BLaER1 treated with 17β-estradiol and CSF1 and Interleukin-3, amounts not matched to agents 10 nM and 100 nM (cell line): ENCODE data around the gene RBMS1.
A peak's percentile ranks its signal among the peaks of the same experiment; 100 is the strongest.
"Not testable (repeated sequence)": the region's sequence is repeated elsewhere in the genome, so short reads cannot be mapped to it uniquely, and the experiment has no call there.

Source experiments
- H3K27ac ChIP-seq, 11 experiments: shearing (Covaris generic); formaldehyde crosslinking; 2 replicates each; pipeline ENCODE4 v1.8.1; 2022
- H3K27me3 ChIP-seq, 11 experiments: shearing (Covaris generic); formaldehyde crosslinking; 2 replicates each; pipeline ENCODE4 v1.8.1; 2022
- H3K36me3 ChIP-seq, 11 experiments: shearing (Covaris generic); formaldehyde crosslinking; 2 replicates each; pipeline ENCODE4 v1.8.1; 2022
- H3K4me1 ChIP-seq, 10 experiments: shearing (Covaris generic); formaldehyde crosslinking; 2 replicates each; pipeline ENCODE4 v1.8.1; 2022
- H3K4me2 ChIP-seq, 11 experiments: shearing (Covaris generic); formaldehyde crosslinking; 2 replicates each; pipeline ENCODE4 v1.8.1; 2022
- H3K4me3 ChIP-seq, 10 experiments: shearing (Covaris generic); formaldehyde crosslinking; 2 replicates each; pipeline ENCODE4 v1.8.1; 2022
- H3K9ac ChIP-seq, 11 experiments: shearing (Covaris generic); formaldehyde crosslinking; 2 replicates each; pipeline ENCODE4 v1.8.1; 2022
- H3K9me3 ChIP-seq, 11 experiments: shearing (Covaris generic); formaldehyde crosslinking; replicated peaks in 1 of 11; 2 replicates each; pipeline ENCODE4 v1.8.1; 2022
- H4K20me1 ChIP-seq, 11 experiments: shearing (Covaris generic); formaldehyde crosslinking; 2 replicates each; pipeline ENCODE4 v1.8.1; 2022
- Cebpa-rat ChIP-seq, 11 experiments: shearing (Covaris generic); IDR thresholded peaks; 2 replicates each; pipeline ENCODE4 v1.8.1; 2022

The RBMS1 gene

DNA sequence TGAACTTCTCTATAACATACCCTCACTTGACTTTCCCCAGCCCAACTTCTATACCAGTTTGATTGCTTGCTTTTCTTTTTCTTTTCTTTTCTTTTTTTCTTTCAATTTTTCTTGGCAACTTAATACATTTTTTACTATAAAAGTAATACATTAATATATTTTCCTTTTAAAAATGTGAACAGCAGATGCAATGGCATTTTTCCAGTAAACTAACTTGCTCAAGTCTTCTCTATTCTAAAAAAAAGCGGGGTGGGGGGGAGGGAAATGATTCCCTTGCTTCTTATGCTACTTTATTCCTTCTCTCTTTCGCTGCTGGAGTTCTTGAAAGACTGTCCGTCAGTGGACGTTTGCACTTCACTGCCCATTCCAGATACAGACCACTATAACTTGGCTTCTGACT, 70.5 kb downstream of the RBMS1 start:
- no peak overlapping the region for H3K4me2 ChIP-seq
- H3K9ac ChIP-seq = no peak overlapping the region

DNA sequence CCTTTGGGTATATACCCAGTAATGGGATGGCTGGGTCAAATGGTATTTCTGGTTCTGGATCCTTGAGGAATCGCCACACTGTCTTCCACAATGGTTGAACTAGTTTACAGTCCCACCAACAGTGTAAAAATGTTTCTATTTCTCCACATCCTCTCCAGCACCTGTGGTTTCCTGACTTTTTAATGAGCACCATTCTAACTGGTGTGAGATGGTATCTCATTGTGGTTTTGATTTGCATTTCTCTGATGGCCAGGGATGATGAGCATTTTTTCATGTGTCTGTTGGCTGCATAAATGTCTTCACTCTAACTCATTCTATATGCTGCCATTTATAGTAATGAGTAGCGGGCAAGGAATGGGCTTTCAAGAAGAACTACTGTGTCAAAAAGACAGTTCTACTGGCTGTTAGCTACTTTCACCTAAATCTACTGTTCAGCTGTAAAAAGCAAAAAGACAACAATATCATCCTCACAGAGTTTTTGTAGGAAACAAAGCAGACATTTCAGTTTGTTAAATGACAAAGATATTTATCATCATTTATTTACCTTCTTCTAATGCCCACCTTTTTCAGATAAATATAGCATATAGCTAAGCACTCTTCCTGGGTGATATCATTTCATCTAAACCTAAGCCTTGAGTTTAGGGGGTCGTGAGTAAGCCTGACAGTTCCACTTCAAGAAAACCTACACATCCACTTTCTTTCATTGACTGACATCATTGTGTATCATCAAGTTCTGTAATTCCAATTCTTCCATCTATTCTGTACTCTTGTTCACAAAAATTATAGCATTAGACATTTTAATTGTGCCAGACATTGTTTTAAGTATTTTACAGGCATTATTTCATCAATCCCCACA, 71.7 kb downstream of the RBMS1 start:
- H3K27me3 ChIP-seq, H3K9ac ChIP-seq, H4K20me1 ChIP-seq, H3K9me3 ChIP-seq, H3K27ac ChIP-seq, H3K36me3 ChIP-seq, H3K4me3 ChIP-seq: not testable (repeated sequence)
- Histone ChIP-seq H3K4me2 (peak overlapping the region in 4 of 11 experiments; percentile 1 to 26 (median 12); a peak in 5 of 22 replicates), H3K4me1 (peaks cover 9 to 30% (median 19%) of the 10 kb centered on the region in 10 experiments)

More for the DNA sequence above, 70.5 kb downstream of the RBMS1 start:
- TF ChIP-seq Cebpa-rat (IDR thresholded peaks at IDR 0.05) = no peak
- no peak overlapping the region for H3K4me3 ChIP-seq
- H3K27me3 ChIP-seq = no peaks in the 10 kb centered on the region
- H3K27ac ChIP-seq = no peak overlapping the region
- 0 out of 22 replicates have a peak, but pooled peaks cover 0 to 5% (median 0%) of the 10 kb centered on the region in 11 experiments for H3K9me3 ChIP-seq
- peaks cover 14 to 42% (median 30%) of the 10 kb centered on the region in 10 experiments for H3K4me1 ChIP-seq
- no peaks in the 10 kb centered on the region for H4K20me1 ChIP-seq
- no peaks in the 10 kb centered on the region for H3K36me3 ChIP-seq

DNA sequence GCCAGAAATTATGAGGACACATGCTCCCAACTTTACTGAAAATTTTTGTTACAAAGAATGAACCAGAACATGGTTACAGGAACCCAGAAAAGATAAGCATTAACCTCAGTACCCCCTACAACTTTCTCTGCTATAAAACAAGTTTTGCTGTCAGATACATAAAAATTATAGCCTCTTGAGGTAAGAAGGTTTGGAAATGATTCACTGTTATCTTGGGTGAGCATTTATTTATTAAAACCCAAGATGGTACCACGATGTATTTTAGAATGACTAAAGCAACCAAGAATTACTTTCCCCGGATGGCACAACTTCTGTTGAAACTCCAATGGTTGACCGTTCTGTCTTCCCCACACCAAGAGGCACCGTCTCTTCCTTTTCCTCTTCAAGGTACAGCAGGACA, 72.9 kb downstream of the RBMS1 start:
- Histone ChIP-seq H3K36me3 (no peaks in the 10 kb centered on the region), H3K9me3 (0 out of 22 replicates have a peak, but pooled peaks cover 0 to 5% (median 0%) of the 10 kb centered on the region in 11 experiments), H3K27ac (no peak overlapping the region), H3K4me2 (peak overlapping the region in 7 of 11 experiments; percentile 2 to 44 (median 16); a peak in 4 of 22 replicates), H3K9ac (no peak overlapping the region), H3K4me1 (peaks cover 4 to 21% (median 9%) of the 10 kb centered on the region in 10 experiments; a peak in 16 of 20 replicates), H4K20me1 (no peaks in the 10 kb centered on the region), H3K27me3 (no peaks in the 10 kb centered on the region), H3K4me3 (no peak overlapping the region)
- TF ChIP-seq Cebpa-rat (IDR thresholded peaks at IDR 0.05) = no peak

DNA sequence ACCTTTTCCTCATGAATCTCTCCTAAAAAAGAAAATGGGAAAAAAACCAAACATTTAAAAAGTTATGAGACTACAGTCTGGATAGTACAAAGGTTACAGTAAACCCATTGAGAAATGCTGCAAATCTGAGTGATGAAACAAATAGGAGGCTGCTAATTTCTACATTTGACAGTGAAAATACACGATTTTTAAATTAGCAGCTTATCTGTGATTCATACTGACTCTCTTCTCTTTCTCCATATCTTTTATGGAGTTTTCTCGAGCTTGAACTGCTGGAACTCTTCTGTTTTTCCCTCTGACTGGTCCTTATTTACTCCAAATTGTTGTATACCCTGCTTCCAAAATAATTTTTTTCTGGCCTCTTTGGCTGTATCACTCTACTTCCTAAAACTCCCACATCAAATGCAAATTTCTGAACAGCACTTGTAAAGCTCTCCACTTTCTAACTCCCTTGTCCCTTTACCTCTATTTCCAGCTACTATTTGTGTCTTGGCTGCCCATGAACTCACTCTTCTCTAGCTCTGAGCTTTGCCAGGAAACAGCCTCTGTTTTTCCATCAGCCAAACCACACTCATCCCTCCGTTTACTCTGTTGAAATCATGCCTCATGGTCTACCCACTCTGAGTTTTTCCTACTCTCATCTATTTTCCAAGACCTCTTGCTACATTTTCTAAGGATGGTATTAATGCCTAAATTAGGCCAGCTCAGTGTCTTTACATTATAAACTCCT, 73.7 kb downstream of the RBMS1 start:
- Histone ChIP-seq H3K4me2 (peak overlapping the region in 9 of 11 experiments; percentile 2 to 44 (median 16); a peak in 9 of 22 replicates), H3K4me3 (no peak overlapping the region)

DNA sequence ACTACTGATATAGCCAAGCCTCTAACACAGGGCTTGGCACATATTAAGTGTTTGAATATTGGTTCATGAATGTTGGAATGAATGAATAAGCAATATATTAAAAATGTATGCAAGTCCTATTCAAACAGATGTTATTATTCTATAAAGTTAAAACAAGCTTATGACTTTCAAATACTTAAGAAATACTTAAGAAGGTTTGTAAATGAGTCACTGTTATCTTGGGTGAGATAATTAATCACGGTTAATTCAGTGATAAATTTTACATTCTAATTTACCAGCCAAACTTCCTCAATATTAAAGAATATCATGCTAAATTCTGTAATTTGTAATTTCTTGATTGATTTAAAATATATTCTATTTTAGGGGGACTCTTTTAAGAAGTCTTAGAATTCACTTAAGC, 74.8 kb downstream of the RBMS1 start:
- H3K4me3 ChIP-seq = no peak overlapping the region
- H3K4me2 ChIP-seq = no peak overlapping the region
- H3K36me3 ChIP-seq = no peaks in the 10 kb centered on the region
- H3K4me1 ChIP-seq = peaks cover 4 to 17% (median 8%) of the 10 kb centered on the region in 10 experiments; a peak in 14 of 20 replicates
- 0 out of 22 replicates have a peak, but pooled peaks cover 0 to 3% (median 0%) of the 10 kb centered on the region in 11 experiments for H3K9me3 ChIP-seq
- H4K20me1 ChIP-seq = no peaks in the 10 kb centered on the region
- H3K27me3 ChIP-seq = no peaks in the 10 kb centered on the region
- no peak overlapping the region for H3K27ac ChIP-seq
- H3K9ac ChIP-seq = no peak overlapping the region
- no peak for TF ChIP-seq Cebpa-rat (IDR thresholded peaks at IDR 0.05)

More for the DNA sequence above, 73.7 kb downstream of the RBMS1 start:
- no peak overlapping the region; a peak in 1 of 22 replicates for H3K9ac ChIP-seq
- no peak for TF ChIP-seq Cebpa-rat (IDR thresholded peaks at IDR 0.05)
- no peaks in the 10 kb centered on the region for H3K27me3 ChIP-seq
- H4K20me1 ChIP-seq = no peaks in the 10 kb centered on the region
- 0 out of 22 replicates have a peak, but pooled peaks cover 0 to 5% (median 0%) of the 10 kb centered on the region in 11 experiments for H3K9me3 ChIP-seq
- H3K4me1 ChIP-seq = peaks cover 4 to 17% (median 8%) of the 10 kb centered on the region in 10 experiments; a peak in 14 of 20 replicates
- no peak overlapping the region for H3K27ac ChIP-seq
- no peaks in the 10 kb centered on the region for H3K36me3 ChIP-seq

DNA sequence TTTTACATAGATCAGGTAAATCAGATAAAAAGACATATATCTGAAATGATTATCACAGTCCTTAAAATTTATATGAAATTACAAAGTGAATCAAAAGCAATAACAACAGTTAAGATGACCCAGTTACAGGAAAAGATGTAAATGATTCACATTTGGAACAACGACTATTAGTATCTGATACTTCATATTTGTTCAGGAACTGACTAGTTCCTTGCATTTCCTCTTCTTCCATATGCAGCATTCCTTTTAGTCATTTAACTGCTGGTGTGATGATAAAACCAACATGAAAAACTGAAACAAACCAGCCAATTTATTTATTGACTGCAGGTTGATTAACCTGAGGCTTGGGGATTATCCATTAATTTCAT, 75.2 kb downstream of the RBMS1 start:
- no peaks in the 10 kb centered on the region for H4K20me1 ChIP-seq
- no peak overlapping the region for H3K27ac ChIP-seq
- TF ChIP-seq Cebpa-rat (IDR thresholded peaks at IDR 0.05) = no peak
- no peak overlapping the region for H3K9ac ChIP-seq
- H3K4me1 ChIP-seq = peaks cover 4 to 17% (median 8%) of the 10 kb centered on the region in 10 experiments; a peak in 14 of 20 replicates
- no peak overlapping the region for H3K4me3 ChIP-seq
- H3K9me3 ChIP-seq = no peaks in the 10 kb centered on the region
- H3K27me3 ChIP-seq = no peaks in the 10 kb centered on the region
- H3K36me3 ChIP-seq = no peaks in the 10 kb centered on the region
- H3K4me2 ChIP-seq = no peak overlapping the region

DNA sequence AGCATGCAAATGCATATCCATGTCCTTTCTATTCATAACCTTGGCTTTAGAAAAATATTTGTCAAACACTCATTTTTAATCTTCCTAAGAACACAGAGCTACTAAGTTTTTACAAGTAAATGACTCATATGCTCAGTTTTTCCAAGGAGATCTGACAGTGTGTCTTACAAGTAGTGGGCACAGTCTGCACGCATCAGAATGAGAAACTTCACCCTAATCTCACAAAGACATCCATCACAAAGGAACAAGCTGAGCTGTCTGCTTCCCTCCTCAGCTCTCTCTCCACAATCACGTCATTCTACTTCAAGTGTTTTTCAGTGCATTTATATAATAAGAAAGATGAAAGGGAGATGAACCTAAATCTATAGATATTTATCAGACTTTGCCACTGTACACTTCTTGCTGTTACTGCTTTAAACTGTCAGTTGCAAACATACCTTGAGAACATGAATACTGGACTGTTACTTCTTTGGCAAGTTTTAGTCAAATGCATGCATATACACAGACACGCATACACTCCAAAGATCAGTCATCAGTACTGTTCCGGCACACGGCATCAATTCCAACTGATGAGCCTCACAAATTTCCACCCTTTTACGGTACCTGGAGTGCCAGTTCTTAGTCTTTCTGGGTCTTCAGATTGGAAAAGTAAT, 75.7 kb downstream of the RBMS1 start:
- Histone ChIP-seq H3K36me3 (no peaks in the 10 kb centered on the region), H3K27ac (no peak overlapping the region), H3K9me3 (no peaks in the 10 kb centered on the region), H3K4me2 (no peak overlapping the region), H3K4me3 (no peak overlapping the region), H3K4me1 (peaks cover 4 to 17% (median 8%) of the 10 kb centered on the region in 10 experiments; a peak in 14 of 20 replicates), H3K9ac (no peak overlapping the region), H3K27me3 (no peaks in the 10 kb centered on the region), H4K20me1 (no peaks in the 10 kb centered on the region)
- TF ChIP-seq Cebpa-rat (IDR thresholded peaks at IDR 0.05) = no peak

DNA sequence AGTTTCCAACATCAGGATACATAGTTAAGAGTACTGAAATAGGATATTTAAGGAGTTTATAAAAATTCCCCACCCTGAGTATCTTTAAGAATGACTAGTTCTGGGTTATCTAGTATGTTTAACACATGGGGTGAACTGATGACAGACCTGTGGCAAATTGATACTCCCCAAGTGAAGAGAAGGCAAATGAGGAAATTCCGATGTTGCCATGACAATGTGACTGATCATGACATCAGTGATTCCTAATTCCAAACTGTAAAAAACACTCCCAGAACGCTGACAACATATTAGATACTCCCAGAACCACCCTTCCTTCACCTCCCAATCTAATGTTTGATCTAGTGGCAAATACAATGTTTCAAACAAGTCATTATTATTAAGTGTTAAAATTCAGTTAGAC, 77.6 kb downstream of the RBMS1 start:
- Histone ChIP-seq H3K36me3 (no peaks in the 10 kb centered on the region), H3K9me3 (no peaks in the 10 kb centered on the region), H3K4me3 (no peak overlapping the region), H3K9ac (no peak overlapping the region), H3K27me3 (no peaks in the 10 kb centered on the region), H4K20me1 (no peaks in the 10 kb centered on the region), H3K4me2 (no peak overlapping the region), H3K4me1 (peaks cover 13 to 33% (median 23%) of the 10 kb centered on the region in 10 experiments), H3K27ac (no peak overlapping the region)
- TF ChIP-seq Cebpa-rat (IDR thresholded peaks at IDR 0.05) = no peak

DNA sequence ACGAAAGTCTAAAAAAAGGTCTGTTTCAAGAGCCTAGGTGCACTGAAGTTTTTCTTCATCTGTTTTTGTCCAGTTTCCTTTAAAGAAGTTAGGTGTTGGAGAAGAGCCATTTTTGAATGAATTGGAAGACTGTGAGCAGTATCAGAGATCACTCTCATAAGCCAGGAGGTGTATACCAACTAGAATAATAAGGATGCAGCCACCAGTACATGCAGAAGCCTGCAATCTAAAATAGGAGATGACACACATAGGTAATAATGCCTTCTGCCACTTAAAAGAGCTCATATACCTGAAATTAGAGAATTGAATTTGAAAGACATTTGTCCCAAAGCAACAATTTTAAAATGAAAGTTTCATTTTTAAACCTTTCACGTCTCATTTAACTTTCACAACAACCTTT, 81.7 kb downstream of the RBMS1 start:
- H4K20me1 ChIP-seq = no peaks in the 10 kb centered on the region
- H3K27me3 ChIP-seq = no peaks in the 10 kb centered on the region
- peaks cover 35 to 47% (median 40%) of the 10 kb centered on the region in 10 experiments for H3K4me1 ChIP-seq
- TF ChIP-seq Cebpa-rat (IDR thresholded peaks at IDR 0.05) = no peak
- peak overlapping the region; percentile 43 to 82 (median 71) for H3K4me2 ChIP-seq
- H3K9me3 ChIP-seq = no peaks in the 10 kb centered on the region
- peak overlapping the region in 8 of 11 experiments; percentile 29 to 85 (median 72); a peak in 9 of 22 replicates for H3K27ac ChIP-seq
- H3K36me3 ChIP-seq = no peaks in the 10 kb centered on the region
- peak overlapping the region in 1 of 11 experiments; percentile 57; a peak in 1 of 22 replicates for H3K9ac ChIP-seq
- no peak overlapping the region for H3K4me3 ChIP-seq
